ENCODE data around the gene PSPH.
A peak's percentile ranks its signal among the peaks of the same experiment; 100 is the strongest.
"Not testable (repeated sequence)": the region's sequence is repeated elsewhere in the genome, so short reads cannot be mapped to it uniquely, and the experiment has no call there.

Gene PSPH

DNA sequence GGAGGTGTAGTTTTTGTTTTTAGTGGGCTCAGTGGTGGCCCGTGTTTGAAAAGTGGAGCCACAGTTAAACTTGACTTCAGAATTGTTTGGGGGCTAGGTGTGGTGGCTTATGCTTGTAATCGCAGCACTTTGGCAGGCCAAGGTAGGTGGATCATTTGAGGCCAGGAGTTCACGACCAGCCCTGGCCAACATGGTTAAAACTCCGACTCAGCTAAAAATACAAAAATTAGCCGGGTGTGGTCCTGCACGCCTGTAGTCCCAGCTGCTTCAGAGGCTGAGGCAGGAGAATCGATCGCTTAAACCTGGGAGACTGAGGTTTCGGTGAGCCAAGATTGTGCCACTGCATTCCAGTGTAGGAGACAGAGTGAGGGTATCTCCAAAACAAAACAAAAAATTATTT, 2.1 kb upstream of the PSPH start:
- TF ChIP-seq, protein P1, sequence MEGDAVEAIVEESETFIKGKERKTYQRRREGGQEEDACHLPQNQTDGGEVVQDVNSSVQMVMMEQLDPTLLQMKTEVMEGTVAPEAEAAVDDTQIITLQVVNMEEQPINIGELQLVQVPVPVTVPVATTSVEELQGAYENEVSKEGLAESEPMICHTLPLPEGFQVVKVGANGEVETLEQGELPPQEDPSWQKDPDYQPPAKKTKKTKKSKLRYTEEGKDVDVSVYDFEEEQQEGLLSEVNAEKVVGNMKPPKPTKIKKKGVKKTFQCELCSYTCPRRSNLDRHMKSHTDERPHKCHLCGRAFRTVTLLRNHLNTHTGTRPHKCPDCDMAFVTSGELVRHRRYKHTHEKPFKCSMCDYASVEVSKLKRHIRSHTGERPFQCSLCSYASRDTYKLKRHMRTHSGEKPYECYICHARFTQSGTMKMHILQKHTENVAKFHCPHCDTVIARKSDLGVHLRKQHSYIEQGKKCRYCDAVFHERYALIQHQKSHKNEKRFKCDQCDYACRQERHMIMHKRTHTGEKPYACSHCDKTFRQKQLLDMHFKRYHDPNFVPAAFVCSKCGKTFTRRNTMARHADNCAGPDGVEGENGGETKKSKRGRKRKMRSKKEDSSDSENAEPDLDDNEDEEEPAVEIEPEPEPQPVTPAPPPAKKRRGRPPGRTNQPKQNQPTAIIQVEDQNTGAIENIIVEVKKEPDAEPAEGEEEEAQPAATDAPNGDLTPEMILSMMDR (IDR thresholded peaks at IDR 0.05; ENCODE audit: low read length, missing control alignments): no peak
- no peak overlapping the region for H3K4me3 ChIP-seq (replicated peaks; ENCODE audit: low read depth, low read length)
- DNase-seq (ENCODE audit: low read depth): no peak

- H3K4me3 ChIP-seq (replicated peaks; ENCODE audit: low read depth, low read length): peak overlapping the region; percentile 93
- no peak for DNase-seq (ENCODE audit: low read depth)
- TF ChIP-seq, protein P1 (IDR thresholded peaks at IDR 0.05; ENCODE audit: low read length, missing control alignments): no peak
Measured at GRCh38 chr7:56051053-56051338, 248 bp downstream of the PSPH start.

DNA sequence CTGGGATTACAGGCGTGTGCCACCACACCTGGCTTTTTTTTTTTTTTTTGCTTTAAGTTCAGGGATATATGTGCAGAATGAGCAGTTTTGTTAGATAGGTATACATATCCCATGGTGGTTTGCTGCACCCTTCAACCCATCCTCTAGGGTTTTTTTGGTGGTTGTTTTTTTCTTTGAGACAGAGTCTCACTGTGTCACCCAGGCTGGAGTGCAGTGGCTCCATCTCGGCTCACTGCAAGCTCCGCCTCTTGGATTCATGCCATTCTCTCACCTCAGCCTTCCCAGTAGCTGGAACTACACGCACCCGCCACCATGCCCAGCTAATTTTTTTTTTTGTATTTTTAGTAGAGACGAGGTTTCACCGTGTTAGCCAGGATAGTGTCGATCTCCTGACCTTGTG, 2.5 kb downstream of the PSPH start:
- DNase-seq (ENCODE audit: low read depth); H3K4me3 ChIP-seq (replicated peaks; ENCODE audit: low read depth, low read length): not testable (repeated sequence)

DNA sequence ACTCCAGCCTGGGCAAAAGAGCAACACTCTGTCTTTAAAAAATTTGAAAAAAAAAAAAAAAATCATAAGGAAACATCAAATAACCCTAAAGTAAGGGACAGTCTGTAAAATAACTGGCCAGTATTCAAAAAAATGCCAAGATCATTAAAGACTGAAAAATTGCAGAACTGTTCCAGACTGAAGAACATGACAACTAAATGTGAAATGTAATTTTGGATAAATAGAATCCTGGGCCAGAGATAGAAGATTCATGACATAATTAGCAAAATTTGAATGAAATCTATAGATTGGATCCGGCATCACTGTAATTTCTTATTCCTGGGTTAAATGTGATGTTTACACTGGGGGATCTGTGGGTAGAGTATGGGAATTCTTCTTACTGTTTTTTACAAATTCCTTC, 3.0 kb downstream of the PSPH start:
- DNase-seq (ENCODE audit: low read depth): no peak
- TF ChIP-seq, protein P1 (IDR thresholded peaks at IDR 0.05; ENCODE audit: low read length, missing control alignments): no peak
- H3K4me3 ChIP-seq (replicated peaks; ENCODE audit: low read depth, low read length): no peak overlapping the region

DNA sequence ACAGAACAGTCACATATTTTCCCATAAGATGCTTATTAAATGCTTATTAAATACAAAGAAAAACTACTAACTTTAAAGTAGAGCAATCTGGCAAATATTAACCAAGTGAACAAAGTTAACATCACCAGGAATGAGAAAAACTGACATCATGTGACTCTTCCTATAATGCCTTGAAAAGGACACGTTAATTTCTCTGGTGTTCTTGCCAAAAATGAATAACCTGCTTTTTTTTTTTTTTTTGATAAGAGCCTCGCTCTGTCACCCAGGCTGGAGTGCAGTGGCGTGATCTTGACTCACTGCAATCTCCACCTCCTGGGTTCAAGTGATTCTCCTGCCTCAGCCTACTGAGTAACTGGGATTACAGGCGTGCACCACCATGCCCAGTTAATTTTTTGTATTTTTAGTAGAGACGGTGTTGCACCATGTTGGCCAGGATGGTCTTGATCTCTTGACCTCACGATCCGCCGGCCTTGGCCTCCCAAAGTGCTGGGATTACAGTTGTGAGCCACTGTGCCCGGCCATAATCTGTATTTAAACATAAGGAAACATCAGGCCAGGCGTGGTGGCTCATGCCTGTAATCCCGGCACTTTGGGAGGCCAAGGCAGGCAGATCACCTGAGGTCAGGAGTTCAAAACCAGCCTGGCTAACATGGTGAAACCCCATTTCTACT, 3.7 kb downstream of the PSPH start:
- peak; percentile 38 for DNase-seq (ENCODE audit: low read depth)
- H3K4me3 ChIP-seq (replicated peaks; ENCODE audit: low read depth, low read length): not testable (repeated sequence)

- H3K4me3 ChIP-seq (replicated peaks; ENCODE audit: low read depth, low read length): no peak overlapping the region
- TF ChIP-seq, protein P1 (IDR thresholded peaks at IDR 0.05; ENCODE audit: low read length, missing control alignments): no peak
- peak; percentile 95 for DNase-seq (ENCODE audit: low read depth)
Measured at GRCh38 chr7:56046721-56047445, 4.4 kb downstream of the PSPH start.

GRCh38 chr7:56045758-56046157, 5.5 kb downstream of the PSPH start:
- not testable (repeated sequence) for DNase-seq (ENCODE audit: low read depth); H3K4me3 ChIP-seq (replicated peaks; ENCODE audit: low read depth, low read length)

GRCh38 chr7:56040730-56041129, 10.5 kb downstream of the PSPH start:
- no peak for DNase-seq (ENCODE audit: low read depth)
- TF ChIP-seq, protein P1 (IDR thresholded peaks at IDR 0.05; ENCODE audit: low read length, missing control alignments): no peak
- H3K4me3 ChIP-seq (replicated peaks; ENCODE audit: low read depth, low read length): no peak overlapping the region
